LNCAP (cell line): ENCODE data around the gene MAGI3.
A peak's percentile ranks its signal among the peaks of the same experiment; 100 is the strongest.

ENCODE experiments used
- TF ChIP-seq, protein P1 (sequence below): fragments of 450-650 bp; IDR thresholded peaks from 2 replicates; pipeline ENCODE4 v1.5.1; 2017; ENCODE audit warnings: mild to moderate bottlenecking

Gene MAGI3

GRCh38 chr1:113675302-113675701 is 285.0 kb downstream of the MAGI3 start:
- TF ChIP-seq, protein P1, sequence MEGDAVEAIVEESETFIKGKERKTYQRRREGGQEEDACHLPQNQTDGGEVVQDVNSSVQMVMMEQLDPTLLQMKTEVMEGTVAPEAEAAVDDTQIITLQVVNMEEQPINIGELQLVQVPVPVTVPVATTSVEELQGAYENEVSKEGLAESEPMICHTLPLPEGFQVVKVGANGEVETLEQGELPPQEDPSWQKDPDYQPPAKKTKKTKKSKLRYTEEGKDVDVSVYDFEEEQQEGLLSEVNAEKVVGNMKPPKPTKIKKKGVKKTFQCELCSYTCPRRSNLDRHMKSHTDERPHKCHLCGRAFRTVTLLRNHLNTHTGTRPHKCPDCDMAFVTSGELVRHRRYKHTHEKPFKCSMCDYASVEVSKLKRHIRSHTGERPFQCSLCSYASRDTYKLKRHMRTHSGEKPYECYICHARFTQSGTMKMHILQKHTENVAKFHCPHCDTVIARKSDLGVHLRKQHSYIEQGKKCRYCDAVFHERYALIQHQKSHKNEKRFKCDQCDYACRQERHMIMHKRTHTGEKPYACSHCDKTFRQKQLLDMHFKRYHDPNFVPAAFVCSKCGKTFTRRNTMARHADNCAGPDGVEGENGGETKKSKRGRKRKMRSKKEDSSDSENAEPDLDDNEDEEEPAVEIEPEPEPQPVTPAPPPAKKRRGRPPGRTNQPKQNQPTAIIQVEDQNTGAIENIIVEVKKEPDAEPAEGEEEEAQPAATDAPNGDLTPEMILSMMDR, result no peak

- TF ChIP-seq, protein P1, result no peak
Measured at GRCh38 chr1:113676524-113676923, 286.2 kb downstream of the MAGI3 start.

DNA sequence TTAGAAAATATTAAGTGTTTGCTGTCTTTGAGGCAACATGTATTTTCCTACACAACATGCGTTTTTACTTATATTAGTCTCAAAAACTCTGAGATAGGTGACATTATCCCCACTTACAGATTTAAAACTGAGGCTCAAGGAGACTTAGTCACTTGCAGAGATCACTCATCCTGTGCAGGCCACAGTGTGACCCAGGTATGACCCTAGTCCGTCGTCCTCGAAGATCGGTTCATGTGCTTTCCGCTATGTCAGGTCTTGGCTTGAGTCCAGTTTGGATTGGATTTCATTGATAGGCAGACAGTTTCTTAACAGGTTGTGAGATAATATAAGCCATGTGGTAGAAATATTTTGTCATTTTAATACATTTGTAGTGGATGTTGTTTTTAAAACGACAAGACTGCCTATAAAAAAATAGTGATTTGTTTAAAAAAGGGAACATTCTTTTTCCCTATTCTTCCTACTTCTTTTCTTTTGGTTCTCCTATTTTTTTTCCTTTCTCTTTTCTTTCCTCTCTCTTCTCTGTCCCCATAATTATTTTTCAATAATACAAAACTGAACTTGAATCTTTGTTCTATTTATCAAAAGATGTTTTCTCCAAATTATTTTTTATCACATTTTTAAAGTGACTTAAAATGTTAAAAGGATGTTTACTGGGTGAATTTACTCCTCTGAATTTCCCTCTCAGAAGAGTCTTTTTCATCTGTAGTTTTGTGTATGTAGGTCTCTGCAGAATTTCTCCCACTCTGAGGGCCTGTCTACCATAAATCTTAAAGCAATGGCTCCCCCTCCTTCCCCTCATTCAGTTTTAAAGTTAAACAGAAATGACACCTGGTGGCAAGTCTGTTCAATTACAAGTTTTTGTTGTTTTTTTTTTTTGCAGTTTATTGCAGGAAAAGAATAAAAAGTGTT is 287.2 kb downstream of the MAGI3 start:
- TF ChIP-seq, protein P1, result peak; percentile 61

DNA sequence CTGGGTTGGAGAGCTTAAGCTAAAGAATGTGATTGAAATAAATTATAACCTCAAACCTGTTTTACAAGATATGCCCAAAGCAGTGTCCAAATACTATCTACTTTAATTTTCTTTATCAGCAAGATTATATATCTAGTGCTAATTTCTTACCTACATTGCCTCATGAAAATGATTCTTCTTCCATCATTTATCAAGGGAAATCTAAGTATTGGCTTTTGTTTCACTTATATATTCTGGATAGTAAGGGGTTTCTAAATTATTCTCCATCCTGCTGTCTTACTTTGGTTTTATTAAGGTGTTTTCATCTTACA is 287.8 kb downstream of the MAGI3 start:
- TF ChIP-seq, protein P1, result no peak

DNA sequence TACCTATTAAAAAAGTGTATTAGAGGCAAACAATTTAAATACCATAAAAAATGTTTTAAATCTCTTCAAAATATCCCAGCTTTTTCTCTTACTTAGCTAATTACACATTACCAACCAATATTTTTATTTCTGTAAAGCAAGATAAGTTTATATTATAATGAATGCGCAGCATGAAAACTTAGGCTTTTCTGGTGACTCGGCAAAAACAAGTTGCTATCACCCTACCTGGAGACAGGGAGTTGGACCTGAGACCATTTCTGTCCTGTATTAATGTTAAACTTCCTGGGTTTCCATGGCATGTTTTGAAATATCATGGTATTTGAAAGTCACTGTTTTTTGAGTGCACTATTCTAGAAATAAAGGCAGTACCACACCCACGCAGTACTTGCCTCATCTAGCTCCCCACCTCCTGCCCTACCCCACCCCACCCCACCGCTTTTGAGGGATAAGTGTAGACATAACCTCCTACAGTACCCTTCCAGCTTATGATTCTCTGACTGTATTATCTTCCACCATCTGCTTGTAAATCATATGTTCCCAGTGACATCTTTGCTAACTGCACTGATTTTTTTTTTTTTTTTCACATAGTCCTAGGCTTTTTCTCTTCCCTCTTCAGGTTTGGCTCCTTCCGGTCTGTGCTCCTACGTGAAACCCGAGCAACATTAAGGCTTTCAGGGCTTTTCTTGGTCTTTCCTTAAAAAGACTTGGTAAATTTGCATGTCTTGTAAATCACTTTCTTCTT is 291.5 kb downstream of the MAGI3 start:
- TF ChIP-seq, protein P1, result no peak

GRCh38 chr1:113683384-113684152 is 293.3 kb downstream of the MAGI3 start:
- TF ChIP-seq, protein P1, result no peak

DNA sequence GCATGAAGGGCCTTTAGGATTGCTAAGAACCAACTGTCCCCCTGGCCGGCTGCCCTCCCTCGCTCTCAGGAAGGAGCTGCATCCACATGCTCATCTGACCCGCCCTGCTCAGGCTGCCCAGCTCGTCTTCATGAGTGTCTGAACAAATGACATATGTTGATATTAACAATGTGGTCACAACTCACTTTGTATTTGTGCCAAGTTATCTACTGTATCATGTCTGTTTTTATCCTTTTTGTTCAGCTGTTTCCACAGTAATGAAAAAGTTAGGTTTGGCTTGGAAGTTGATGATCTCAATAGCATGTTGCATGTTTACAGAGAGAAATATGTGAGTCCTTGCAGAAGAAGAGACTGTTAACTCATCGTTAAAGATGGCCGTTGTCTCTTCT is 293.8 kb downstream of the MAGI3 start:
- TF ChIP-seq, protein P1, result no peak
